GM18508 (cell line): ENCODE data around the gene GPNMB.

Experiments used
- ATAC-seq: cut with Tn5 transposase; IDR thresholded peaks from one replicate; pipeline ENCODE4 v1.9.1; 2021; ENCODE audit warnings: moderate number of reproducible peaks; ENCODE audit not compliant: insufficient read depth, unreplicated experiment

GPNMB gene

DNA sequence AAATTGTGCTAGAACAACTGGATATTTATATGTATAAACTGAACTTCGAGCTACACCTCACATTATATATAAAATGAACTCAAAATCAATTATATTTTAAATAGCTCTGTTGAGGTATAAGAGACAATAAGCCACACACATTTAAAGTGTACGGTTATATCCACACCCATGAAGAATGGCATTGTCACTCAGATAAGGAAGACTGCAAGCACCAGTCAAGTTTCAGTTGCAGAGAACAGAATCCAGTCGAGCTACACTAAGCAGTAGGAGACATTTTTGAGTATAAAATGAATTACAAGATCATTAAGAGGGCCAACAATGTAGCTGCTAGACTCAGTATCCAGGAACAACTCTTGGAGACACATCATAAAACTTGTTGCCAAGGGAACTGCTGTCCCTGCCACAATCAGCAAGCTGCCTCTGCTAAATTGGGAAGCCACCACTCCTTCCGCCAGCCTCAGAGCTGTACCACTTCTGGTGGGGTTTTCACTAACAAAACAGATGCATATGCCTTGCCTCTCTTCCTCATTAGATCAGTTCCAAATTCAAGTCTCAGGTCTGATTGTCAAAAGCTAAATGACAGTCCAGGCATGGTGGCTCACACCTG, 19.6 kb upstream of the GPNMB start:
- ATAC-seq: no peak

DNA sequence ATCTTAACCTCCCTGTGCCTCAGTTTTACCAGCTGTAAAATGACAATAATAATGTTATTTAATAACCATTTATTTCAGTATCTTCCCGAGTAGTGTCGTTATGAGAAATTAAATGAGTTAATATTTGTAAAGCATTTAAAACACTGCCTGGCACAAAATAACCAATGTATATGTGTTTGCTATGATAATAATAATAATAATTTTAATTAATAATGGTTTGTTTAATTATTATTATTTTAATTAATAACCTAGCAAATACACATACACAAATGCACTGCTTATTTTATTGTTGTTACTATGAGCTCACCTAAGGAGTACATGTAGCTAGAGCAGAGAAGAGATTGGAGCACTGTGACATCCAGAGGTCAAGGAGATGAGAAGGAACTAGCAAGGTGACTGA, 18.2 kb upstream of the GPNMB start:
- no peak for ATAC-seq

DNA sequence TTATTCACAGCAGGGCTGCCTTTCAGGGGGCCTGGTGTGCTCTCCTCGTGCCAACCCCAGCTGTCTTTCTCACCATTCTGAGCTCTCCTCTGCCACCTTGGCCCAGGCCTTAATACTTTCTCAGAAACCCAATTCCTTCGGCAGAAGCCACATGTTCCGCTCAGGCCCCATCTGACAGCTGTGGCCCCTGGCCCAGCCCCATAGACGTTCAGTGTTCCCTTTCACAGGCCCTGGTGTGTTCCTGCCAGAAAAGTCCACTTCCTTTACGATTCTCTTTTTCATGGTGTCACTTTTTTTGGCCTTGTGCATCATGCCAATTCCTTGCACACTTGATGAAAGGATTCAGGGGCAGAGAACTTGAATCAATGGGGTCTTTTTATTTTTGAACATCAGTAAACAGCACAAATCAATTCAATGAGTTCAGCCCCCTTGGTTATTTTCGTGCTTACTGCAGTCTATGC, 15.9 kb upstream of the GPNMB start:
- ATAC-seq: no peak

DNA sequence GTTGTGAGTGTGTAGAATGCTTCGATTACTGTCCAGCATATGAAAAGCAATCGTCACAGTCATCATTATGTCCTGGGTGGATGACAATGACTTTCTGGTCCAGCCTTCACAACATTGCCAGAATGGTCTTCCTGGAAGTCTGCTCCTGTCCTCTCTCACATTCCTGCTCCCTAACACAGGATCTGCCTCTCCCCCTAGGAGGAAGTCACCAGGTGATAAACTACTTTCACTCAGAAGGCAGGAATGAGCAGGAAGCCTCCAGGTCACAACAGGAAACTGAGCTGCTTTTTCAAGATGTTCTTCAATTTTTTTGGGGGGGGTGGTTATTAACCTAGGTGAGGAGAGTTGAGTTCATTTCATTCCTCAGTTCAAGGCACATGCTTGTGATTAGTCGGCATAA, 13.6 kb upstream of the GPNMB start:
- no peak for ATAC-seq

DNA sequence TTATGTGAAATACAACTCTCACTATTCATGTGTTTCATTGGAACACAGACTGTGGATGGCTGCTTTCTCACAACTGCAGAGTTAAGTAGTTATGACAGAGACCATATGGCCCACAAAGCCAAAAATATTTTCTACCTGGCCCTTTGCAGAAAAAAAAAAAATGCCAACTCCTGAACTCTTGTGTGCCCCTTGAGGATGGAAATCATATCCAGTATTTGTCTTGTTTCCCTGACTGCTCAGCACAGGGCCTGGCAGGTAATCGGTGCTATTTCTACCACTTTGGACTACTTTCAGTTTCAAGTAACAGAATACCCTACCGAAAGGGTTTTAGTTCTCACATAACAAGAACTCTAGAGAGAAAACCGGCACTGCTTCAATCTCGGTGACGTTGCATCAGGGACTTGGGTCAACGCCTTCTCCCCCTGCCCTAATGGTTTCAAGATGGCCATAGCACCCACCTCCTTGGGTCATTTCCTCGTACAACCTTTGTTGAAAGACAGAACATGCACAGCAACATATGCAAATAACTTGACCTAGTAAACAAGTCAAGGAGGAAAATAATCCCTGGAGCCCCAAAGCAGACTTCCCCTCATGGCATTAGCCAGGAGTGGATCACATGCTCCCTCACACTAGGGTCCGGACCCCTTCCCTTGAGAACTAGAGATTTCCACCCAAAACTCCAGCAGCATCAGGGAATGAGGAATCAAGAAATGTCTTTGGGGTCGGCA, 11.8 kb upstream of the GPNMB start:
- ATAC-seq: peak; percentile 47

DNA sequence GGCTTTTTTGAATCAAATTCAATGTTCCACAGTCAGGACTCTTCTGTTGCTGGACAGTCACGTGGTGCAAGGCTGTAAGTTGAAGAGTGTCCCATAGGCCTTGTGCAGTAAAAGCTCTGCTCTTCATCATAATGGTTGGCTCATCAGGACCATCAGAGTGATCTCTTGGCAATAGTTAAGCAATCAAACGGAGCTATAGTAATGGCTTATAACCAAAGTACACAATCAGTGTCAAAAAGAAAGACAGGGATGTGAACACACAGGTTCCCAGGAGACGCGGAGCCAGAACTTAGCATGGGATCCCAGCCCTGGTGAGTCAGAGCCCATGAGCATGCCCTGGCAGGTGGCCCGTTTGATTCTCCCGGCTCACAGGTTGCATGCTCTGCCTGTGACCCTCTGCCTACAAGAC, 10.8 kb upstream of the GPNMB start:
- ATAC-seq: no peak

DNA sequence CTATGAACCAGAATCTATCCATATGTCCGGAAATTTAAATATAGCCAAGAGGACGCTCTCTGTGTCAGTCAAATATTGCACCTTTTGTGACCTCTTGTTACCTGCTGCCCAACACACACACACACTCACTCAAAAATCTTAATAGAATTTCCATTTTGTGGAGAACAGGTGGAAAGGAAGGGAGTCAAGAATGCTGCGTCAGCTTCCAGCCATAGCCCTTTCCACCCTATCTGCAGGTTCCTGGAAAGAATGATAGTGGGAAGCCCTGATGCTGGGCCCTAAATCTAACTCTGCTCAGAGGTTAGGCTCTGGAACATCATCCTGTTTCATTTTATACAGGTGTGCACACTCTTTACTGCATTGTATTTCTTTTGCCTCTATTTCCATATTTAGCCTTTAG, 9.6 kb upstream of the GPNMB start:
- ATAC-seq: no peak

DNA sequence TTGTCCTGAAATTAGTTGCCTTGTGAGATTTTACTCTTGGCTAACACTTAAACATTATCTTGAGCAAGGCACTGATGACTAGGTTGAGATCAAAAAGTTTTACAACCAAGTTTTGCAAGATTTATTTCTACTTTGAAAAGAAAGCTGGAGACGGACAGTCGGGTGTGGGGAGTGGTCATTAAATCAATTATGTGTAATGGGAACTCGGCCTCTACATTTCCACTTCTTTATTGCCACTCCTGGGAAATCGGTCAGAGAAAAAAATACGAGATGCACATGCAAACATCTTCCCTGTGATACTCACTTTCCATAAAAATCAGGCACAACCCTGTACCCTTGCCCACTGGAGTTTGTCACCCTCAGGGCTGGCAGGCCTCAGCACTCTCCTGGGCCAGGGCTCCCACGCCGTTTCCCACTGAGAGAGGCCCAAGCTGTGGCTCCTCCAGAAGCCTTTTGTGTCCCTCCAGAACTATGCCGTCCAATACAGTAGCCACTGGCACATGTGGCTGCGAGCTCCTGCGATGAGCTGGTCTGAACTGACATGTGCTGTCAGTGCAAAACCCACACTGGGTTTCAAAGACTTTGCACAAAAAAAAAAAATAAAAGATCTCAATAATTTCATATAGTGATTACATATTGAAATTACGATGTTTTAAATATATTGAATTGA, 7.5 kb upstream of the GPNMB start:
- no peak for ATAC-seq

DNA sequence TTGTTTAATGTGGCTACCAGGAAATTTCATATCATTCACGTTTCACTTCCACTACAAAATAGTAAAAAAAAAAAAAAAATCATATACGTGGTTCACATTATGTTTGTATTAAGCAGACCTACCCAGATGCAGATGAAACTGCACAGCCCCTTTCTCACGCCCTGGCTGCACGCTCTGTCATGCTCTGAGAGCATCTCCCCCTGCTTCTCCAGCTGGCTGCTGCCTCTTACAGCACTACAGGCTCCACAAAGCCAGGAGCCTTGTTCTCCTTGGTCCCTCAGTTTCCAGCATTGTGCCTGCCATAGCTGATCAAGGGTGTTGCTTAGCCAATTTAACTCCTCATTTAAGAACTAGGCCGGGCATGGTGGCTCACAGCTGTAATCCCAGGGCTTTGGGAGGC, 6.9 kb upstream of the GPNMB start:
- no peak for ATAC-seq

DNA sequence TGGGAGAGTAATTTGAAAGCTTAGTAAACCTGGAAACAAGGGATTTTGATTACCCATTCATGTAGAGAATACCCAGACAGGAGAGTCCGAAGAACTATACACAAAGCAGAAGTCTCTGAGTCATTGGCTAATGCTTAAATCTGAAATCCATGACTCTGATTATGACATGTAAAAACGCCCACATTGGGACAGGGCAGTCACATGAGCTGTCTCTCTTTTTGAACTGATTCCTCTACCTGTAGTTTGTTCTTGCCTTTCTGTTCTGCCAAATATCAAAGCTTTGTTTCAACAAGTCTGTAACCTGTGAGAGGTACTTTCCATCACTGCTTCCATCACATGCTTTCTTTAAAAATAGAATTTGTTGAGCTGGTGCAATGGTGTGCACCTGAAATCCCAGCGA, 4.3 kb upstream of the GPNMB start:
- no peak for ATAC-seq

DNA sequence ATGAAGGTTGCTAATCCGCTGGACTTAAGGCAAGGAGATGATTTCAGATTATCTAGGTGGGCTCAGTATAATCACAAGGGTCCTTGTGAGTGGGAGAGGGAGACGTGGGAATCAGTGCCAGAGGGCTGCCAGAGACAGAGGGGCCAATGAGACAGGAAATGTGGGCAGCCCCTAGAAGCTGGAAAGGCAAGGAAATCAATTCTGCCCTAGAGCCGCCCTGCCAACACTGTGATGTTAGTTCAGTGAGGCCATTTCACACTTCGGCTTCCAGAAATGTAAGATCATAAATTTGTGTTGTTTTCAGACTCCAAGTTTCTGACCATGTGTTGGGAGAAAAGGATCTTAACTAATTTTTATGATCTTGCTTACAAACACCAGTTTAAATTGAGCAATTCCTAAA, 3.6 kb upstream of the GPNMB start:
- no peak for ATAC-seq

DNA sequence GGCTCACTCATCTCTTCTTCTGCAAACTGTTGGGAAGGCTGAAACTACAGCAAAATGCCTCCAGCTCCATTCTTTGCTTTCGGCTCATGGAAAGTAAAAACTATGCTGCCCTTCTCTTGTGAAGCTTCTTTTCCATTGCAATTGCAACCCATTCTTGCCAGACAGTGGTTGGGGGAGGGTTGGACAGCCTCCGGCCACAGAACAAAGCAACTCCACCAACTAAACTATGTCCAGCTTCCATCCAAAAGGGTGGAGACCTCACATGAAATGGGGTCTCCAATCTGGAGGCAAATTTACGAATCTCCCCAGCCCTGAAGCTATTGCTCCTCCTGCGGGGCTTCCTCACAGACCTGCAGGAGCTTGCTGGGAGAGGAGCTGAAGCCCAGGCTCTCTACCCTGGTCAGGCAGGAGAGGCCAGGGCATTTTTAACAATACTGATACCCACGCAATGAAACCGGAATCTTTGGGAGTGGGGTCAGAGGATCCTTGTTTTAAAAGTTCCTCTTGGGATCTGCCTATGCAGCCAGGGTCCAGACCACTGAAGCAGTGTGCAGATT, 549 bp downstream of the GPNMB start:
- ATAC-seq: no peak

DNA sequence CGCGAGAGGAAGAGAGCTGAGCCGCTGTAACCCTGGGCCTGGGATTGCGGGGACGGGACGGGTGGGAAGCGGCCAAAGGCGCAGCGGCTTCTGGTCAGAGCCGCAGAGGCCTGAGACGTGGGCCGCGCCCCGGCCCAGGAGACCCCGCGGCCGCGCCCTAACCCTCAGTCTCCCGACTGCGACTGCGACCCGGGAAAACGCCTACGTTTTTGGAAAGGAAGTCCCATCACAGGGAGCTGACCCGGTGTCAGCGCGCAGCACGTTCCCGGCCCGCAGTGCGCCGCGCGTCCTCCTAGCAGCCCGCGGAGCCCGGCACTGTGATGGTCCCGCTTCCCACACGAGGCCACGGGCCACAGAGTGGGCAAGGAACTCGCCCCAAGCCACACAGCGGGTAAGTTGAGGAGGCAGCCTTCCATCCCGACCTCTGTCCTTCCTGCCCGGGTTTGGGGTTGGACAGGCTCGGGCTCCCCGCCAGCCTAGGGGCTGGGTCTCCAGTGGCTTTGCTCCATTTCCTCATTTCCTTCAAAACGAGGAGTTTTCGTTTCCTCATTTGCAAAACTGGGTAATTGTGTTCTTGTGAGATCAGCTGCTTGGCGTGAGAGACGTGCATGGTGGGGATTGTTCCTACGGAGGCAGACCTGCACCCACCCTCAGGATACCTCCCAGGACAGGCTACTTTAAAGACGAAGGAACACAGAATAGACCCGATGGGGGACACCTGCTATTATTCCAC, 1.2 kb downstream of the GPNMB start:
- ATAC-seq: no peak

DNA sequence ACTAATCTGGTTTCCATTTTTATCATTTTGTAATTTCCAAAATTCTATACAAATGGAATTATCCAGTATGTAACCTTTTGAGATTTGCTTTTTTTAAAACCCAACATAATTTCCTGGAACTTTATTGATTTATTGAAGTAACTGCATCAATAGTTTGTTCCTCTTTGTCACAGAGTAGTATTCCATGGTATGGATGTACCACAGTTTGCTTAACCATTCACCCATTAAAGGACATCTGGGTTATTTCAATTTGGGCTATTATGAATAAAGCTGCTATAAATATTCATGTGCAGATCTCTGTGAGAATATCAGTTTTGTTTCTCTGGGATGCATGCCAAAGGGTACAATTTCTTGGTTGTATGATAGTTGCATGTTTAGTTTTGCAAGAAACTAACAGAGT, 2.9 kb downstream of the GPNMB start:
- no peak for ATAC-seq

DNA sequence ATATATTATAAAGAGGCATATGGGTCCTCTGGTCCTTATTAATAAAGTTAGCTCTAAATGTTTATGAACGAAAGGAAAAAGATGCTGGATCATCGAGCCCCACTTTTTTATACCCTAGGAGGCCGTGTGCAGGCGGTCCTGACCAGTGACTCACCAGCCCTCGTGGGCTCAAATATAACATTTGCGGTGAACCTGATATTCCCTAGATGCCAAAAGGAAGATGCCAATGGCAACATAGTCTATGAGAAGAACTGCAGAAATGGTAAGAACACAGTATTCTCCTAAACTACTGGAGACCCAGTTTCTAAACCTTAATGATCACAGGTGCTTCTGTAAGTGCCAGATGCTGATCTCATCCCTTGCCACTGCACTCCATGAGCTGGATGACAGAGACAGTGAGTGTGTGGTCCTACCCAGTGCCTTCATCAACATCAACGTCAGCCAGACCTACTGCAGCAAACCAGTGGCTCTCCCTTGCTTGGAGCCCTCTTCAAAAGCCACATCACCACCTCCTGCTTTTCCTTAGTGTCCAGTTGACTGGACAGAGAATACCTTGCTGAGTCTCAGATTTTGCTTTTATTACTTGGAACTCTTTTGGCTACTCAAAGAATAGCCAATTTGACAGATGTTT, 7.6 kb downstream of the GPNMB start:
- no peak for ATAC-seq

DNA sequence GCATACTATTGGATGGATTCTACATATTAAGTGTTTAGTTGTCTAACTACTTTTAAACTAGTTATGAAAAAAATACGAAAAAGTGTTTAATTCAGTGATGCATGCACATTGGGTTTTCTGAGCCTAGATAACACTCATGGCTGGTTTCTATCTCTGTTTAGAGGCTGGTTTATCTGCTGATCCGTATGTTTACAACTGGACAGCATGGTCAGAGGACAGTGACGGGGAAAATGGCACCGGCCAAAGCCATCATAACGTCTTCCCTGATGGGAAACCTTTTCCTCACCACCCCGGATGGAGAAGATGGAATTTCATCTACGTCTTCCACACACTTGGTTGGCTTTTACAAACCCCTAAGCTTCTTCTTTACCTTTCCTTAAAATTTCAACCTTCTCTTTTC, 10.2 kb downstream of the GPNMB start:
- no peak for ATAC-seq

DNA sequence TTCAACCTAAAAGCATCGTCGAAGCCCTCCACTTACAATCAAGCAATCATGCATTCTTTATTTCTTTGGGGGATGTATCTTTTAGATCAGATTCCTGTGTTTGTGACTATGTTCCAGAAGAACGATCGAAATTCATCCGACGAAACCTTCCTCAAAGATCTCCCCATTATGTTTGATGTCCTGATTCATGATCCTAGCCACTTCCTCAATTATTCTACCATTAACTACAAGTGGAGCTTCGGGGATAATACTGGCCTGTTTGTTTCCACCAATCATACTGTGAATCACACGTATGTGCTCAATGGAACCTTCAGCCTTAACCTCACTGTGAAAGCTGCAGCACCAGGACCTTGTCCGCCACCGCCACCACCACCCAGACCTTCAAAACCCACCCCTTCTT, 13.8 kb downstream of the GPNMB start:
- no peak for ATAC-seq

DNA sequence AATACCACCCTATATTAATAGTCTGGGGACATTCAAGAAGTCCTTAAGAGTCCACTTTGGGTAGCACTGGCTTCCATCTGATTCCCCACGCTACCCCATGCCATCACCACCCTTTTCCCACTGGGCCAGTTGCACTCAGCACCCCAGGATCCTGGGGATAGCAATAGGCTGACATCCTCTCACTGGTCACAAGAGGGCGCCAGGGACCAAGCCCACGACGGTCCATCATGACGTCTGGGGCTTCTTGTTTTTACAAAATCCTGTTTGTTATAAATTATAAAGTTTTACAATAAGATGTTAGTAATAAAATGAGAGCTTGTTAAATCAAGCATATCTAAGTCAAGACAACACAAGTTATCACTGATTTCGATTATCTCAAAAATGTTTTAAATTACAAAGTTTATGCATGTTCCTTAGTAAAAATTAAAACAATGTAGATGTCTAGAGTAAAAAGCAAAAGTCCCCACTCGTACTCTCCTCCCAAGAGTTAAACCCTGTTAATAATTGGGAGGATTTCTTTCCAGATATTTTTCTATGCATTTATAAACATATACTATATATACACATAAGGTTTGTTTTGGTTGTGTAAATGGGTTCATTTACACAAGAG, 15.4 kb downstream of the GPNMB start:
- no peak for ATAC-seq

DNA sequence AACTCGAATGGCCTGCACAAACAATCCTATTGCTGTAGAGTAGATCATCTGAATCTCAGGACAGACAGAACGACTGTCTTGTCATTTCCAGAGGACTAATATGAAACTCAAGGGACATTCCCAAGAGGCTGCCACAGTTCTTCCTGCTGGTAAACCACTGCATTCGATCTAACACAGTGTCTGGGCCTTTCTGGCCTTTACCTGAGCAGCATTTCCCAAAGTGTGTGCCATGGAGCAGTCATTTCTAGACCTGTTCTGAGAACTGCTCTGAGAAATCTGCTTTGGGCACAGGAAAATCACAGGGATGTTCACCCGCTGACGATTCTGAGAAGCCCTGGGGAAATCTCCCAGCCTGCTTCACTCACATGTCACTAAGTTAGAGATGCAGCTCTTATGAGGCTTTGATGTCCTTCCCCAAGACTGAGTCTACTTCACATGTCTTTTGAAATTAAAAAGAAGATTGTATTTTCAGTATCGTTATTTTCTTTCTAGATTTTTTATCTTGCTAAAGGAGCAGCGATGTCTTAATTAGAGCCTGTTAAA, 18.4 kb downstream of the GPNMB start:
- ATAC-seq: no peak

DNA sequence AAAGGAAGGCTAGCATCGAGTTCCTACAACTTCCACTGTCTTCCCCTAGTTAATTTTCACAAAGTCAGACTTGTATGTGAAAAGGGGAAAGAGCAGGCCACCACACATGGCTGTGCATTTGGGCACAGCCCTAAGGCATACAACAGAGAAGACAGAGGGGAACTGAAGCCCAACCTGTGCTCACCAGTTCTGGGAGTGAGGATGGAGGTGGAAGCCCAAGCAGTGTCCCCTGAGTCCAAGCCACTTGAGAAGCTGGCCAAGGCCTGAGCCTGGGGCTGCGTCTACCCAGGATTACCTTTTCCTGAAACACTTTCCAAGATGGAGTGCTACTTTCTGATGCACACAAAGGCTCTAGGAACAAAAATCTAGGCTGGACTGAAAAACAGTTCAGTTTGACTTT, 20.3 kb downstream of the GPNMB start:
- no peak for ATAC-seq
